ENCODE measurements around the gene SSRP1. TPM values are rescaled to one million over a fixed set of nuclear protein-coding genes. Genes with fewer than 3 reads are reported as not detected.

The SSRP1 gene
- total and polyA plus RNA-seq, 2 of the 13 experiments (the other 11 are each of a cell fraction or from before 2014, with no cell fraction given): 93.6 to 129 TPM

DNA sequence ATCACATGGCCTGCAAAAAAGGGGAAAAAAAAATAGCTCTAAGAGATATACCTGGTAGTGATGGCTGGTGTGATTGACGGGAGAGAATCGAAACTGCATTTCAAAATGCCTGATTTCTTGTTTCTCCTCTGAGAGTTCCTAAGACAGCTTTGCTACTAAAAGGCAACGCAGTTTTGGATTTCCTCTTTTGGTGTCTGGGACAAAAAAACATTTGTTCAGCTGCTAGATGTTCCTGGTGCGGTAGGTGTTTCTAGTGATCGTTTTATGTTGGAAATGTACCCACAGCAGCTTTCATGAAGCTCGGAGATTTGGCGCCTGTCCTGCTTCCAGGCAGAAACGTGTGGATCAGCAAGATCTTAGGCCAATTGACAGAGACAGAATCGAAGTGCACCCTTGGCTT is 20.6 kb upstream of the SSRP1 start:
- WGBS (ENCODE audit: low lambda C conversion rate): 50% methylated on average over 9 of the region's 9 CpGs
- POLR2A ChIA-PET: no interaction called here
- TF ChIP-seq SOX5 (CRISPR knock-in tag; IDR thresholded peaks at IDR 0.05; ENCODE audit: borderline replicate concordance) (no peak), NFKB2 (CRISPR knock-in tag; IDR thresholded peaks at IDR 0.05; ENCODE audit: borderline replicate concordance) (no peak), MBD4 (IDR thresholded peaks at IDR 0.05; ENCODE audit: borderline replicate concordance, low read length) (no peak), ZNF747 (CRISPR knock-in tag; IDR thresholded peaks at IDR 0.05; ENCODE audit: borderline replicate concordance) (no peak)
- TF ChIP-seq, protein P1, sequence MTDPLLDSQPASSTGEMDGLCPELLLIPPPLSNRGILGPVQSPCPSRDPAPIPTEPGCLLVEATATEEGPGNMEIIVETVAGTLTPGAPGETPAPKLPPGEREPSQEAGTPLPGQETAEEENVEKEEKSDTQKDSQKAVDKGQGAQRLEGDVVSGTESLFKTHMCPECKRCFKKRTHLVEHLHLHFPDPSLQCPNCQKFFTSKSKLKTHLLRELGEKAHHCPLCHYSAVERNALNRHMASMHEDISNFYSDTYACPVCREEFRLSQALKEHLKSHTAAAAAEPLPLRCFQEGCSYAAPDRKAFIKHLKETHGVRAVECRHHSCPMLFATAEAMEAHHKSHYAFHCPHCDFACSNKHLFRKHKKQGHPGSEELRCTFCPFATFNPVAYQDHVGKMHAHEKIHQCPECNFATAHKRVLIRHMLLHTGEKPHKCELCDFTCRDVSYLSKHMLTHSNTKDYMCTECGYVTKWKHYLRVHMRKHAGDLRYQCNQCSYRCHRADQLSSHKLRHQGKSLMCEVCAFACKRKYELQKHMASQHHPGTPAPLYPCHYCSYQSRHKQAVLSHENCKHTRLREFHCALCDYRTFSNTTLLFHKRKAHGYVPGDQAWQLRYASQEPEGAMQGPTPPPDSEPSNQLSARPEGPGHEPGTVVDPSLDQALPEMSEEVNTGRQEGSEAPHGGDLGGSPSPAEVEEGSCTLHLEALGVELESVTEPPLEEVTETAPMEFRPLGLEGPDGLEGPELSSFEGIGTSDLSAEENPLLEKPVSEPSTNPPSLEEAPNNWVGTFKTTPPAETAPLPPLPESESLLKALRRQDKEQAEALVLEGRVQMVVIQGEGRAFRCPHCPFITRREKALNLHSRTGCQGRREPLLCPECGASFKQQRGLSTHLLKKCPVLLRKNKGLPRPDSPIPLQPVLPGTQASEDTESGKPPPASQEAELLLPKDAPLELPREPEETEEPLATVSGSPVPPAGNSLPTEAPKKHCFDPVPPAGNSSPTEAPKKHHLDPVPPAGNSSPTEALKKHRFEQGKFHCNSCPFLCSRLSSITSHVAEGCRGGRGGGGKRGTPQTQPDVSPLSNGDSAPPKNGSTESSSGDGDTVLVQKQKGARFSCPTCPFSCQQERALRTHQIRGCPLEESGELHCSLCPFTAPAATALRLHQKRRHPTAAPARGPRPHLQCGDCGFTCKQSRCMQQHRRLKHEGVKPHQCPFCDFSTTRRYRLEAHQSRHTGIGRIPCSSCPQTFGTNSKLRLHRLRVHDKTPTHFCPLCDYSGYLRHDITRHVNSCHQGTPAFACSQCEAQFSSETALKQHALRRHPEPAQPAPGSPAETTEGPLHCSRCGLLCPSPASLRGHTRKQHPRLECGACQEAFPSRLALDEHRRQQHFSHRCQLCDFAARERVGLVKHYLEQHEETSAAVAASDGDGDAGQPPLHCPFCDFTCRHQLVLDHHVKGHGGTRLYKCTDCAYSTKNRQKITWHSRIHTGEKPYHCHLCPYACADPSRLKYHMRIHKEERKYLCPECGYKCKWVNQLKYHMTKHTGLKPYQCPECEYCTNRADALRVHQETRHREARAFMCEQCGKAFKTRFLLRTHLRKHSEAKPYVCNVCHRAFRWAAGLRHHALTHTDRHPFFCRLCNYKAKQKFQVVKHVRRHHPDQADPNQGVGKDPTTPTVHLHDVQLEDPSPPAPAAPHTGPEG (CRISPR knock-in tag; IDR thresholded peaks at IDR 0.05): no peak
- TF ChIP-seq, protein P2, sequence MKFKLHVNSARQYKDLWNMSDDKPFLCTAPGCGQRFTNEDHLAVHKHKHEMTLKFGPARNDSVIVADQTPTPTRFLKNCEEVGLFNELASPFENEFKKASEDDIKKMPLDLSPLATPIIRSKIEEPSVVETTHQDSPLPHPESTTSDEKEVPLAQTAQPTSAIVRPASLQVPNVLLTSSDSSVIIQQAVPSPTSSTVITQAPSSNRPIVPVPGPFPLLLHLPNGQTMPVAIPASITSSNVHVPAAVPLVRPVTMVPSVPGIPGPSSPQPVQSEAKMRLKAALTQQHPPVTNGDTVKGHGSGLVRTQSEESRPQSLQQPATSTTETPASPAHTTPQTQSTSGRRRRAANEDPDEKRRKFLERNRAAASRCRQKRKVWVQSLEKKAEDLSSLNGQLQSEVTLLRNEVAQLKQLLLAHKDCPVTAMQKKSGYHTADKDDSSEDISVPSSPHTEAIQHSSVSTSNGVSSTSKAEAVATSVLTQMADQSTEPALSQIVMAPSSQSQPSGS (CRISPR knock-in tag; IDR thresholded peaks at IDR 0.05): no peak
- TF ChIP-seq, protein P3, sequence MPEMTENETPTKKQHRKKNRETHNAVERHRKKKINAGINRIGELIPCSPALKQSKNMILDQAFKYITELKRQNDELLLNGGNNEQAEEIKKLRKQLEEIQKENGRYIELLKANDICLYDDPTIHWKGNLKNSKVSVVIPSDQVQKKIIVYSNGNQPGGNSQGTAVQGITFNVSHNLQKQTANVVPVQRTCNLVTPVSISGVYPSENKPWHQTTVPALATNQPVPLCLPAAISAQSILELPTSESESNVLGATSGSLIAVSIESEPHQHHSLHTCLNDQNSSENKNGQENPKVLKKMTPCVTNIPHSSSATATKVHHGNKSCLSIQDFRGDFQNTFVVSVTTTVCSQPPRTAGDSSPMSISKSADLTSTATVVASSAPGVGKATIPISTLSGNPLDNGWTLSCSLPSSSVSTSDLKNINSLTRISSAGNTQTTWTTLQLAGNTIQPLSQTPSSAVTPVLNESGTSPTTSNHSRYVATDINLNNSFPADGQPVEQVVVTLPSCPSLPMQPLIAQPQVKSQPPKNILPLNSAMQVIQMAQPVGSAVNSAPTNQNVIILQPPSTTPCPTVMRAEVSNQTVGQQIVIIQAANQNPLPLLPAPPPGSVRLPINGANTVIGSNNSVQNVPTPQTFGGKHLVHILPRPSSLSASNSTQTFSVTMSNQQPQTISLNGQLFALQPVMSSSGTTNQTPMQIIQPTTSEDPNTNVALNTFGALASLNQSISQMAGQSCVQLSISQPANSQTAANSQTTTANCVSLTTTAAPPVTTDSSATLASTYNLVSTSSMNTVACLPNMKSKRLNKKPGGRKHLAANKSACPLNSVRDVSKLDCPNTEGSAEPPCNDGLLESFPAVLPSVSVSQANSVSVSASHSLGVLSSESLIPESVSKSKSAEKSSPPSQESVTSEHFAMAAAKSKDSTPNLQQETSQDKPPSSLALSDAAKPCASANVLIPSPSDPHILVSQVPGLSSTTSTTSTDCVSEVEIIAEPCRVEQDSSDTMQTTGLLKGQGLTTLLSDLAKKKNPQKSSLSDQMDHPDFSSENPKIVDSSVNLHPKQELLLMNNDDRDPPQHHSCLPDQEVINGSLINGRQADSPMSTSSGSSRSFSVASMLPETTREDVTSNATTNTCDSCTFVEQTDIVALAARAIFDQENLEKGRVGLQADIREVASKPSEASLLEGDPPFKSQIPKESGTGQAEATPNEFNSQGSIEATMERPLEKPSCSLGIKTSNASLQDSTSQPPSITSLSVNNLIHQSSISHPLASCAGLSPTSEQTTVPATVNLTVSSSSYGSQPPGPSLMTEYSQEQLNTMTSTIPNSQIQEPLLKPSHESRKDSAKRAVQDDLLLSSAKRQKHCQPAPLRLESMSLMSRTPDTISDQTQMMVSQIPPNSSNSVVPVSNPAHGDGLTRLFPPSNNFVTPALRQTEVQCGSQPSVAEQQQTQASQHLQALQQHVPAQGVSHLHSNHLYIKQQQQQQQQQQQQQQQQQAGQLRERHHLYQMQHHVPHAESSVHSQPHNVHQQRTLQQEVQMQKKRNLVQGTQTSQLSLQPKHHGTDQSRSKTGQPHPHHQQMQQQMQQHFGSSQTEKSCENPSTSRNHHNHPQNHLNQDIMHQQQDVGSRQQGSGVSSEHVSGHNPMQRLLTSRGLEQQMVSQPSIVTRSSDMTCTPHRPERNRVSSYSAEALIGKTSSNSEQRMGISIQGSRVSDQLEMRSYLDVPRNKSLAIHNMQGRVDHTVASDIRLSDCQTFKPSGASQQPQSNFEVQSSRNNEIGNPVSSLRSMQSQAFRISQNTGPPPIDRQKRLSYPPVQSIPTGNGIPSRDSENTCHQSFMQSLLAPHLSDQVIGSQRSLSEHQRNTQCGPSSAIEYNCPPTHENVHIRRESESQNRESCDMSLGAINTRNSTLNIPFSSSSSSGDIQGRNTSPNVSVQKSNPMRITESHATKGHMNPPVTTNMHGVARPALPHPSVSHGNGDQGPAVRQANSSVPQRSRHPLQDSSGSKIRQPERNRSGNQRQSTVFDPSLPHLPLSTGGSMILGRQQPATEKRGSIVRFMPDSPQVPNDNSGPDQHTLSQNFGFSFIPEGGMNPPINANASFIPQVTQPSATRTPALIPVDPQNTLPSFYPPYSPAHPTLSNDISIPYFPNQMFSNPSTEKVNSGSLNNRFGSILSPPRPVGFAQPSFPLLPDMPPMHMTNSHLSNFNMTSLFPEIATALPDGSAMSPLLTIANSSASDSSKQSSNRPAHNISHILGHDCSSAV (CRISPR knock-in tag; IDR thresholded peaks at IDR 0.05; ENCODE audit: borderline replicate concordance): no peak

More for the DNA sequence above, 20.6 kb upstream of the SSRP1 start:
- in situ Hi-C loops (cut with HindIII; ENCODE audit: extremely low pct_ligation_motif_present, low pct_unique_long_range_greater_than_20kb) (loop anchor here (10.0 kb wide), 1 partner anchor 511 kb away; no protein-coding TSS in a partner anchor), intact Hi-C loops (cut with micrococcal nuclease; ENCODE audit: unreplicated experiment) (no loop called here)
- no peak overlapping the region for H3K4me2 ChIP-seq (ENCODE audit: low read depth, low read length)
- FAIRE-seq (no peak), ATAC-seq (no peak), DNase-seq (ENCODE audit: low spot score) (no peak)
- H3K36me3 ChIP-seq (replicated peaks in 1 of 2; ENCODE audit: control insufficient read depth in 1 of 2, insufficient read depth in 2 of 2, low read length in 2 of 2): no peaks in the 10 kb centered on the region
- H3K9me3 ChIP-seq (ENCODE audit: low read length): no peaks in the 10 kb centered on the region
- peaks cover 15% of the 10 kb centered on the region for H3K4me1 ChIP-seq (ENCODE audit: insufficient read depth, low read length)
- no peaks in the 10 kb centered on the region for H3K79me2 ChIP-seq (ENCODE audit: insufficient read depth, low read length)
- H3K27me3 ChIP-seq (ENCODE audit: control insufficient read depth in 1 of 2, insufficient read depth in 2 of 2, low read length in 2 of 2): peaks cover 0 to 10% of the 10 kb centered on the region in 2 experiments; a peak in 2 of 5 replicates
- H4K20me1 ChIP-seq (ENCODE audit: insufficient read depth, low read length): no peaks in the 10 kb centered on the region
- H3K9ac ChIP-seq (ENCODE audit: insufficient read depth, low read depth, low read length): no peak overlapping the region
- H3K4me3 ChIP-seq (replicated peaks in 1 of 3; ENCODE audit: insufficient read depth in 1 of 3, low read depth in 2 of 3, low read length in 3 of 3): no peak overlapping the region
- CTCF ChIA-PET (ENCODE audit: low intra/inter-chr PET ratio, low total read pairs): no interaction called here
- no TSS peak for BruUV-seq (replicated peaks)
- H3K27ac ChIP-seq (ENCODE audit: extremely low read length, insufficient read depth, low read length): no peak overlapping the region
- no peak overlapping the region for H2AFZ ChIP-seq (ENCODE audit: low read length)

Data from HepG2 (cell line).